GM12801 (cell line): ENCODE data around the gene ADARB1.

Experiments used
- CTCF ChIP-seq: IDR thresholded peaks from one replicate; pipeline ENCODE4 v1.5.1; 2011; ENCODE audit warnings: control low read depth; ENCODE audit not compliant: insufficient read length; ENCODE audit errors: extremely low read depth

ADARB1 gene

GRCh38 chr21:45213392-45213791 is 139.0 kb downstream of the ADARB1 start:
- TF ChIP-seq CTCF = no peak

- no peak for TF ChIP-seq CTCF
Measured at GRCh38 chr21:45215213-45215612, 140.8 kb downstream of the ADARB1 start.

- TF ChIP-seq CTCF = no peak
Measured at GRCh38 chr21:45217010-45217409, 142.6 kb downstream of the ADARB1 start.

- TF ChIP-seq CTCF = no peak
Measured at GRCh38 chr21:45219517-45219916, 145.1 kb downstream of the ADARB1 start.

- no peak for TF ChIP-seq CTCF
Measured at GRCh38 chr21:45220071-45220481, 145.7 kb downstream of the ADARB1 start.

- no peak for TF ChIP-seq CTCF
Measured at GRCh38 chr21:45220714-45221490, 146.5 kb downstream of the ADARB1 start.

GRCh38 chr21:45222001-45222400 is 147.6 kb downstream of the ADARB1 start:
- TF ChIP-seq CTCF = no peak
